NT2/D1 (cell line): ENCODE measurements around the gene ATP6V0E1.

ENCODE experiments used
- DNase-seq: peaks from one replicate; pipeline ENCODE4 v3.0.0-alpha.2; 2011; ENCODE audit warnings: low read depth, low spot score
- H3K27me3 ChIP-seq: 2 replicates; pipeline ENCODE4 v1.6.0; 2011; ENCODE audit warnings: mild to moderate bottlenecking; ENCODE audit not compliant: insufficient read length, insufficient read depth
- H3K36me3 ChIP-seq: 2 replicates; pipeline ENCODE4 v1.6.1; 2011; ENCODE audit warnings: mild to moderate bottlenecking, low read length, mixed read lengths; ENCODE audit not compliant: insufficient read depth, insufficient read length
- H3K4me1 ChIP-seq: 2 replicates; pipeline ENCODE4 v1.5.1; 2011; ENCODE audit not compliant: insufficient read depth, insufficient read length
- H3K4me3 ChIP-seq: 2 replicates; pipeline ENCODE4 v1.5.1; 2011; ENCODE audit warnings: low read depth; ENCODE audit not compliant: insufficient read length
- H3K9ac ChIP-seq: 2 replicates; pipeline ENCODE4 v1.6.0; 2011; ENCODE audit warnings: low read depth; ENCODE audit not compliant: insufficient read length
- H3K9me3 ChIP-seq: 2 replicates; pipeline ENCODE4 v1.5.1; 2011; ENCODE audit warnings: mild to moderate bottlenecking, low read length; ENCODE audit not compliant: insufficient read depth
- SUZ12 ChIP-seq: IDR thresholded peaks from 2 replicates; pipeline ENCODE4 v1.6.1; 2011; ENCODE audit not compliant: insufficient read length, insufficient read depth; ENCODE audit errors: extremely low read depth
- YY1 ChIP-seq: IDR thresholded peaks from 2 replicates; pipeline ENCODE4 v1.6.1; 2011; ENCODE audit not compliant: insufficient read length, insufficient read depth
- ZNF274 ChIP-seq: IDR thresholded peaks from 2 replicates; pipeline ENCODE4 v1.6.1; 2011; ENCODE audit warnings: mild to moderate bottlenecking, low read depth, low read length

The ATP6V0E1 gene

DNA sequence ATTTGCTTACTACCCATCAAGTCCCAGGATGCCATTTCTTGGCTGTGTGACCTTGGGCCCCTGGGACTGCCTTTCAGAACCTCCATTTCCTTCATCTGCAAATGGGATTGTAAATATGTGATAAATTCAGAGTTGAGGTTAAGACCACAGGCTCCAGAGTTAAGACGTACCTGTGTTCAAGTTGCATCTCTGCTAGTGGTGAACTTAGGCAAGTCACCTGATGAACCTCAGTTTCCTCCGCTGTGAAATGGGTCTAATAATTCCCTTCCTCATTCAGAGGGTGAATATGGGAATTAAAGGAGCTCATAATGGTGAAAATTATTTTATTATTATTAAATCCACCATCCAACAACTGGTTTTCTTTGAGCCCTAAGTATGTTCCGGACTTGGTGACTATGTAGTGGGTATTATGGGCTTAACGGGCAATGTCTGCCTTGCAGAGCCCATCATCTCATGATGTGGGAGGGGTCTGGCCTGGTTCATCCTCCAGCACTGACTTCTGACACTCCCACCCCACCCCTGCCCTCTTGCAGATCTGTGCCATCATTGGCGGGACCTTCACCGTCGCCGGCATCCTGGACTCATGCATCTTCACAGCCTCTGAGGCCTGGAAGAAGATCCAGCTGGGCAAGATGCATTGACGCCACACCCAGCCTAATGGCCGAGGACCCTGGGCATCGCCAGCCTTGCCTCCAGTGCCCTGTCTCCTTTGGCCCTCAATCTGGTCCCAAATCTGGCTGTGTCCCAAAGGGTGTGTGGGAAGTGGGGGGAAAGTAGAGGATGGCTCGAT lies 33.2 kb upstream of the ATP6V0E1 start:
- no peaks in the 10 kb centered on the region for H3K27me3 ChIP-seq

DNA sequence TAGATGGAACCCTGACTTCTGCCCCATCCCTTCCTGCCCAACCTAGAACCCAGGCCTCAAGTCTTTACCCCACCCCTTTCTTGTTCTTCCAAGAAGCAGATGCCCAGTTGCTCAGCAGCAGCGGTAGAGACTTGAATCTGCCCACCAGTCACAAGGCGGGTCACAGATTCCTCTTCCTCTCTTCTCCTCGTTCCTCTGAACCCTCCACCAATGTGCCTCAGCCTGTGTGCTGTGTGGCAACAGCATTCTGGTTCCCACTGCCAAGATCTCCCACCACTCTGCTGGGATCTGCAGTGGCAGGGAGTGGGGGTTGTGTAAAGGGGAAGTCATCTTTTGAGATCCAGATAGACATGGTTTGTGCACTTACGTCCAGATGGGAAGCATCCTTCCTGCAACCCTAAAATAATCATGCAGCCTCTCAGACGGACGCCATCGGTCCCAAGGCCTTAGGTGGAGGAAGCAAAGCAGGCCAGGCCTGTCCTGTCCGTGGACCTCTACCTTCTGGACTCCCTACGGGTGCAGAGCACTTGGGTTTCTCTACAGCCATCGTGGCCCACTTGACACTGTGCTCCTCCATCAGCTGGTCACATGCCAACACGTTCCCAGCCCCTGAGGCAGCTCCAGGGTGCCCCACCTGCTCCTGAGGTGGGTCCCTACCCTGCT lies 32.1 kb upstream of the ATP6V0E1 start:
- Histone ChIP-seq H3K4me3 (no peak overlapping the region), H3K36me3 (peaks cover 24% of the 10 kb centered on the region), H3K9me3 (no peaks in the 10 kb centered on the region), H3K4me1 (no peaks in the 10 kb centered on the region), H3K9ac (no peak overlapping the region), H3K27me3 (no peaks in the 10 kb centered on the region)
- TF ChIP-seq YY1 (no peak), SUZ12 (no peak), ZNF274 (no peak)
- DNase-seq, result no peak

More for the DNA sequence above, 33.2 kb upstream of the ATP6V0E1 start:
- H3K9me3 ChIP-seq, result no peaks in the 10 kb centered on the region
- H3K4me3 ChIP-seq, result no peak overlapping the region
- H3K4me1 ChIP-seq, result no peaks in the 10 kb centered on the region
- TF ChIP-seq YY1 (no peak), ZNF274 (no peak), SUZ12 (no peak)
- peaks cover 31% of the 10 kb centered on the region for H3K36me3 ChIP-seq
- H3K9ac ChIP-seq, result no peak overlapping the region
- DNase-seq, result no peak

DNA sequence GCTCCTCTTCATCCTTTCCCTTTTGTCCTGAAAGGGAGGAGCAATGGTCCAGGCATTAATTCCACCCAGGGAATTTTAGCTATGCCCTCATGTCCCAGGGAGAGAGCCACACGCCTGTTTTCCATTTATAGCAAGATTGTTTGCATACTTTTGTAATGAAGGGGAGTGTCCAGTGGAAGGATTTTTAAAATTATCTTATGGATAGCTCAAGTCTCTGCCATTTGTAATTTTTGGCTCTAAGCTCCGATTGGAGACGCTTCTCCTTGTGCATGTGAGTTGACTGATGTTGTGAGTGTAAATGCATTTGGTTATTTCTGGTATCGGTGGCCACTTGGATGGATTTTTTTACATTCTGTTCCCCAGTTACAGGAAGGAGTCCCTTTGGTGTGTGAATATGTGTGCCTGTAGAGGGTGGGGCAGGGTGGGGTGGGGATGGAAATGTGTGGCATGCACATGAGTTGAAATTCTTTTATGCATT lies 31.5 kb upstream of the ATP6V0E1 start:
- H3K36me3 ChIP-seq, result peaks cover 22% of the 10 kb centered on the region
- no peak overlapping the region for H3K4me3 ChIP-seq
- H3K27me3 ChIP-seq, result no peaks in the 10 kb centered on the region
- H3K9me3 ChIP-seq, result no peaks in the 10 kb centered on the region
- no peak overlapping the region for H3K9ac ChIP-seq
- no peak for TF ChIP-seq YY1
- no peaks in the 10 kb centered on the region for H3K4me1 ChIP-seq
- DNase-seq, result no peak

DNA sequence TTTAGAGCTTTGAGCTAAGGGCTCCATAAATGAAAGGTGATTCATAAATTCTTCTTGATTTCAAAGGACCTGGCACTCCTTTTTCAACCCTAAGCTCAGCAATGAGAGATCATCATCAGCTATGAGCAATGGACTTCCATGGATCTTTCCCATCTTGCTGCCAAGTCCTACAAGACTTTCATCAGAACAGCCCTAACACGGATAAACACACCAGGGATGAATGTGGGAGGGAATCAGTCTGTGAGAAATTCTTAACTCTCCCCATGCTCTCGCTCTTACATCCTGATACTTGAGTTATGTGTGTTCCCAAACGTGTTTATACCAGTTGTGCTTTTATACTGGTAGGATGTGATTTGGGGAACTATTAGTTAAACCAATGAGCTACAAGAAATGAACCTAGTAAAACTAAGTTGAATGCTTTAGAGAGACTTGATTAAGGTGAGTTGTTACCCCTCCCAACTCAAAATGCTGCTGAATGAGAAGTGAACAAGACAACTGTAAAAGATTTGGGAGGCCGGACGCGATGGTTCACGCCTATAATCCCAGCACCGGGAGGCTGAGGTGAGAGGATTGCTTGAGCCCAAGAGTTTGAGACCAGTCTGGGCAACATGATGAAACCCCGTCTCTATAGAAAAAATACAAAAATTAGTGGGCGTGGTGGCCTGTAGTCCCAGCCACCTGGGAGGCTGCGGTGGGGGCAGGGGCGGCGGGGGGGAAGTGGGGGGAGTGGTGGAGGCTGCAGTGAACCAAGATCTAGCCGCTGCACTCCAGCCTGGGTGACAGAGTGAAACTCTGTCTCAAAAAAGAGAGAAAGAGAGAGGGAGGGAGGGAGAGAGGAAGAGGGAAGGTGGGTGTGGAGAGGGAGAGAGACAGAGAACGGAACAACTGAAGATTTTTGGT lies 29.5 kb upstream of the ATP6V0E1 start:
- TF ChIP-seq YY1, result no peak
- TF ChIP-seq ZNF274, result no peak
- no peak for TF ChIP-seq SUZ12
- DNase-seq, result no peak
- Histone ChIP-seq H3K4me1 (no peaks in the 10 kb centered on the region), H3K9me3 (no peaks in the 10 kb centered on the region), H3K27me3 (peaks cover 5% of the 10 kb centered on the region), H3K4me3 (no peak overlapping the region), H3K36me3 (peaks cover 16% of the 10 kb centered on the region), H3K9ac (no peak overlapping the region)

DNA sequence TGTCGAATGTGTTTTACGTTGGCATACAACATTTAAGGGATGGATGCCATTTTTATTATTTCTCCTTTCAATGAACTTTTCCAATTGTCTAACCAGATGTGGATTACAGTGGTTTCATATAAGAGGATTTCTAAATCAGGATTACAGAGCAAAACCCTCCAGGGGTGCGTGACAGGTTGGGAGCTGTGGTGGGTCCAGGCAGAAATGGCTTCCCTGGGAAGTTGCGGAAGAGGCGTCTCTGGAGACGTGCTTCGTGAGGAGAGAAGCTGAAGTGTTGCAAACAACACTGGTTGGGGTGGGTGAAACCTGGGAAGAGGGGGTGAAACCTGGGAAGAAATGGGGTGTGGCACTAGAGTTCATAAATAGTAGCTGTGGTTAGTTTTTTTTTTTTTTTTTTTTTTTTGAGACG lies 28.8 kb upstream of the ATP6V0E1 start:
- H3K4me3 ChIP-seq, result no peak overlapping the region
- TF ChIP-seq SUZ12 (no peak), YY1 (no peak)
- DNase-seq, result no peak
- peaks cover 16% of the 10 kb centered on the region for H3K36me3 ChIP-seq
- H3K9me3 ChIP-seq, result no peaks in the 10 kb centered on the region
- no peaks in the 10 kb centered on the region for H3K4me1 ChIP-seq
- H3K9ac ChIP-seq, result no peak overlapping the region
- H3K27me3 ChIP-seq, result peaks cover 5% of the 10 kb centered on the region

DNA sequence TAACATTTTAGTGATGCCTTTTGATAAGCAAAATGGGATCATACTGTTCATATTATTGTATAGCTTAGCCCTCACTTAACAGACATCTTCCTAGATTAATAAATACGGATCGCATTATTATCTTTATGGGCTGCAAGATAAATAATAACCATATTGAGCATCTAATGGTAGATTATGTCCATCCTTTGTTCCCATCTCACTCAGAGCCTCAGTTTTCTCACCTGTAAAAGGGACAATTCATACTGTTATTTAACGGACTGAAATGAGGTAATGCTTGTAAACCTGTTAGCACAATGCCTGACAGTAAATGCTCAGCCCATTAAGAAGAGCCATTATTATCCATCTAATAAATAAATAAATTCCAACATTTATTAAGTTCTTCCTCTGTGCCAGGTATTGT lies 27.3 kb upstream of the ATP6V0E1 start:
- H3K4me1 ChIP-seq, result no peaks in the 10 kb centered on the region
- H3K36me3 ChIP-seq, result peaks cover 16% of the 10 kb centered on the region
- H3K4me3 ChIP-seq, result no peak overlapping the region
- H3K9ac ChIP-seq, result no peak overlapping the region
- no peaks in the 10 kb centered on the region for H3K9me3 ChIP-seq
- TF ChIP-seq YY1 (no peak), ZNF274 (no peak), SUZ12 (no peak)
- peaks cover 5% of the 10 kb centered on the region for H3K27me3 ChIP-seq
- DNase-seq, result no peak

DNA sequence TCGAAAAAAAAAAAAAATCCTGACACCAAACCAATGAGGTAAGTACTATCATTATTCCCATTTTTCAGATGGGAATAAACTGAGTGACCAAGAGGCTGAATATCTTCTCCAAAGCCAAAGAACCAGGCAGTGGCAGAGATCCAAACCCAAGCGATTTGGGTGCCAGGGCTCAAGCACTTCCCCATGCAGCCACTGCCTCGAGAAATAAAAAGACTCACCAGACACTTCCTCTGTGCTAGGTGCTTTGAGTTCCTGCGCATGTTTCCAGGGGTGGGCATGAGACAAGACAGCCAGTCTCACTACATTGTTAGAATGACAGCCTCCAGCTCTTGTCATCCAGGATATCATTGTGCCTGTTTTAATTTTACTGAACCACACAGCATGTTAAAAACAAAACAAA lies 26.6 kb upstream of the ATP6V0E1 start:
- no peak overlapping the region for H3K9ac ChIP-seq
- peaks cover 5% of the 10 kb centered on the region for H3K27me3 ChIP-seq
- no peak overlapping the region for H3K4me3 ChIP-seq
- TF ChIP-seq YY1 (no peak), ZNF274 (no peak), SUZ12 (no peak)
- DNase-seq, result no peak
- H3K4me1 ChIP-seq, result no peaks in the 10 kb centered on the region
- peaks cover 16% of the 10 kb centered on the region for H3K36me3 ChIP-seq
- H3K9me3 ChIP-seq, result no peaks in the 10 kb centered on the region
